C4-2B (cell line): ENCODE results near the gene PPP1R14D.

Experiments
- CTCF ChIP-seq: fragments of 450-650 bp; conservative IDR thresholded peaks from 2 replicates; pipeline ENCODE4 v1.5.1; 2017; ENCODE audit warnings: mild to moderate bottlenecking
- ZFX ChIP-seq: fragments of 450-650 bp; IDR thresholded peaks from 2 replicates; pipeline ENCODE4 v1.6.1; 2017

DNA sequence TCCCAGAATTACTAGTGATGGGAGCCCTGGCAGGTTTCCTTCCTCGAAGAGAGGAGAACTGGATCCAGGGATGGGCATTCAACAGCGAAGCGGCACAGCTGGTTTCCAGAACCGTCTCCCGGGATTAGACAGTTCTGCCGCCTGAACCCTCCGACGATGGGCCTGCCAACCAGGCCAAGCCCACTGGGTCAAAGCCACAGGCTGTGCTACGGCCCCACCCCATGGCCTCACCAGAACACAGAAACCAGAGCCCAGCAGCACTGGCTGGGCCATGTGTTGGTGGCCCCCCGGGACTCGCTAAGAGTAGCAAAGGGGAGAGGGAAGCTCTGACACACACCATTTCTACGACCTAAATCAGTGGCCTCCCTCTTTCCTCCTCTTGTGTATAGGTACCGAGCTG lies 56.5 kb downstream of the PPP1R14D start:
- TF ChIP-seq CTCF (no peak), ZFX (no peak)
